Astrocyte (in vitro differentiated cells and primary cell): Measurements from ENCODE around the gene ZIC4.

Experiments
- EZH2 ChIP-seq: IDR thresholded peaks from 2 replicates; pipeline ENCODE4 v1.6.1; 2012; ENCODE audit warnings: mild to moderate bottlenecking, low read length, inconsistent platforms; ENCODE audit not compliant: insufficient read depth
- TF ChIP-seq, protein P1 (sequence below): IDR thresholded peaks from 2 replicates; pipeline ENCODE4 v1.5.1; 2011; ENCODE audit warnings: low read depth, mild to moderate bottlenecking, inconsistent platforms, low read length, moderate library complexity; ENCODE audit not compliant: insufficient read depth

DNA sequence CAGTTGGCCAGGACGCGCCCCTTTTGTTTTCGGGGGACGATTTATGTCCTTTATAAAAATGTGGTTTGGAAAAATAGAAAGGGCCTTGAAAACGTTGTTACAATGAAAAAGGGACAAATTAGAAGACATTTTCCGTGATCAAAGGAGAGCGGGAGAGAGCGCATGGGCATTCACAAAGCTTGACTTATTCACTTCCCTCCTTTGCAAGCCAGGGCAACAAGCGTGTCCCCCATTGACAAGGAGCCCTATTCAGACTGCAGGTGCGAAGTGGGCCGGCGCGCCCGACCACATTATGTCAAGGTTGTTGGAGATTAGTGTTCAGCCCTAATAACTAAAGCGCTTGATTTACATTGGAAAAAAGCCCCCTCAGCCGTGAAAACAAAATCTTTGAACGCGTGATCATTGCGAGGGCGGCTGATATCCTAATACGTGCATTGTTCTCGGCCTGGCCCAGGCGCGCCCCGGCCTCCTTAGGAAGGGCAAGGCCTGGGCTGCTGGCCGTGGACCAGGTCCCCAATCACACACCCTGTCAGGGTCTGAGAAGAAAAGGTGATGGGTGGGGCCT, 25.9 kb downstream of the ZIC4 start:
- TF ChIP-seq, protein P1, sequence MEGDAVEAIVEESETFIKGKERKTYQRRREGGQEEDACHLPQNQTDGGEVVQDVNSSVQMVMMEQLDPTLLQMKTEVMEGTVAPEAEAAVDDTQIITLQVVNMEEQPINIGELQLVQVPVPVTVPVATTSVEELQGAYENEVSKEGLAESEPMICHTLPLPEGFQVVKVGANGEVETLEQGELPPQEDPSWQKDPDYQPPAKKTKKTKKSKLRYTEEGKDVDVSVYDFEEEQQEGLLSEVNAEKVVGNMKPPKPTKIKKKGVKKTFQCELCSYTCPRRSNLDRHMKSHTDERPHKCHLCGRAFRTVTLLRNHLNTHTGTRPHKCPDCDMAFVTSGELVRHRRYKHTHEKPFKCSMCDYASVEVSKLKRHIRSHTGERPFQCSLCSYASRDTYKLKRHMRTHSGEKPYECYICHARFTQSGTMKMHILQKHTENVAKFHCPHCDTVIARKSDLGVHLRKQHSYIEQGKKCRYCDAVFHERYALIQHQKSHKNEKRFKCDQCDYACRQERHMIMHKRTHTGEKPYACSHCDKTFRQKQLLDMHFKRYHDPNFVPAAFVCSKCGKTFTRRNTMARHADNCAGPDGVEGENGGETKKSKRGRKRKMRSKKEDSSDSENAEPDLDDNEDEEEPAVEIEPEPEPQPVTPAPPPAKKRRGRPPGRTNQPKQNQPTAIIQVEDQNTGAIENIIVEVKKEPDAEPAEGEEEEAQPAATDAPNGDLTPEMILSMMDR: no peak
- TF ChIP-seq EZH2: peak; percentile 40
